ENCODE data around the gene CAP1. TPM values are rescaled to one million over a fixed set of nuclear protein-coding genes. Genes with fewer than 3 reads are reported as not detected.

The CAP1 gene
- total RNA-seq, 1 donor from 2014 or later: 367 TPM

DNA sequence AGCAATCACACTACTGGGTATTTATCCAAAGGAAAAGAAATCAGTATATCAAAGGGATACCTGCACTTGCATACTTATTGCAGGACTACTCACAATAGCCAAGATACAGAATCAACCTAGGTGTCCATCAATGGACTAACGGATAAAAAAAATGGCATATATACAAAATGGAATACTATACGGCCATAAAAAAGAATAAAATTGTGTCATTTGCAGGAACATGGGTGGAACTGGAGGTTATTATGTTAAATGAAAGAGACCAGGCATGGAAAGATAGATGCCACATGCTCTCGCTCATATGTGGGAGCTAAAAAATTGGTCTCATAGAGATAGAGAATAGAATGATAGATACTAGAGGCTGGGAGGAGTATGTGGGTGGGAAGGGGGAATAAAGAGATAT, 29.3 kb upstream of the CAP1 start:
- H3K27ac Mint-ChIP-seq (ENCODE audit: unreplicated experiment): no peak overlapping the region
- TF ChIP-seq, protein P1, sequence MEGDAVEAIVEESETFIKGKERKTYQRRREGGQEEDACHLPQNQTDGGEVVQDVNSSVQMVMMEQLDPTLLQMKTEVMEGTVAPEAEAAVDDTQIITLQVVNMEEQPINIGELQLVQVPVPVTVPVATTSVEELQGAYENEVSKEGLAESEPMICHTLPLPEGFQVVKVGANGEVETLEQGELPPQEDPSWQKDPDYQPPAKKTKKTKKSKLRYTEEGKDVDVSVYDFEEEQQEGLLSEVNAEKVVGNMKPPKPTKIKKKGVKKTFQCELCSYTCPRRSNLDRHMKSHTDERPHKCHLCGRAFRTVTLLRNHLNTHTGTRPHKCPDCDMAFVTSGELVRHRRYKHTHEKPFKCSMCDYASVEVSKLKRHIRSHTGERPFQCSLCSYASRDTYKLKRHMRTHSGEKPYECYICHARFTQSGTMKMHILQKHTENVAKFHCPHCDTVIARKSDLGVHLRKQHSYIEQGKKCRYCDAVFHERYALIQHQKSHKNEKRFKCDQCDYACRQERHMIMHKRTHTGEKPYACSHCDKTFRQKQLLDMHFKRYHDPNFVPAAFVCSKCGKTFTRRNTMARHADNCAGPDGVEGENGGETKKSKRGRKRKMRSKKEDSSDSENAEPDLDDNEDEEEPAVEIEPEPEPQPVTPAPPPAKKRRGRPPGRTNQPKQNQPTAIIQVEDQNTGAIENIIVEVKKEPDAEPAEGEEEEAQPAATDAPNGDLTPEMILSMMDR (IDR thresholded peaks at IDR 0.05): no peak
- no peak for DNase-seq (ENCODE audit: extremely low spot score, unreplicated experiment)

DNA sequence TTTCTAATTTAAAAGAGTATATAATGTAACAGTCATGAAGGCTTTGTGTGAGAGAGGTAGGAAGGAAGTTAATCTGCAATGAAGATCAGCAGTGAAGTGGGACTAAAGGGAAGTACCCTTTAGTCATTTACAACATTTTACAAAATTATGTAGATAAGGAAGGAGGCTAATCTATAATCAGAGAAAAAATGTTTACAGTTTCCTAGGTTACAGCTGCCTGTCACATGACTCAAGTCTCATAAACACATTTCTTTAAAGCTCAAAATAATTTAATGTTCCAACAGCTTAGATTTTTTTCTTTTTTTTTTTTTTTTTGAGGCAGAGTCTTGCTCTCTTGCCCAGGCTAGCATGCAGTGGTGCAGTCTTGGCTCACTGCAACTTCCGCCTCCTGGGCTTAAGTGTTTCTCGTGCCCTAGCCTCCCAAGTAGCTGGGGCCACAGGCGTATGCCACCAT, 26.2 kb upstream of the CAP1 start:
- Mint-ChIP-seq H3K4me3 (ENCODE audit: unreplicated experiment) (no peak overlapping the region), H3K36me3 (ENCODE audit: unreplicated experiment) (no peaks in the 10 kb centered on the region), H3K27ac (ENCODE audit: unreplicated experiment) (no peak overlapping the region), H3K4me1 (ENCODE audit: unreplicated experiment) (peaks cover 8% of the 10 kb centered on the region), H3K9me3 (ENCODE audit: unreplicated experiment) (no peaks in the 10 kb centered on the region), H3K27me3 (ENCODE audit: unreplicated experiment) (peaks cover 3% of the 10 kb centered on the region)
- no peak for DNase-seq (ENCODE audit: extremely low spot score, unreplicated experiment)
- TF ChIP-seq, protein P1 (IDR thresholded peaks at IDR 0.05): no peak

More for the DNA sequence above, 29.3 kb upstream of the CAP1 start:
- Mint-ChIP-seq H3K4me3 (ENCODE audit: unreplicated experiment) (no peak overlapping the region), H3K9me3 (ENCODE audit: unreplicated experiment) (no peaks in the 10 kb centered on the region), H3K27me3 (ENCODE audit: unreplicated experiment) (peaks cover 7% of the 10 kb centered on the region), H3K36me3 (ENCODE audit: unreplicated experiment) (no peaks in the 10 kb centered on the region), H3K4me1 (ENCODE audit: unreplicated experiment) (peaks cover 8% of the 10 kb centered on the region)

DNA sequence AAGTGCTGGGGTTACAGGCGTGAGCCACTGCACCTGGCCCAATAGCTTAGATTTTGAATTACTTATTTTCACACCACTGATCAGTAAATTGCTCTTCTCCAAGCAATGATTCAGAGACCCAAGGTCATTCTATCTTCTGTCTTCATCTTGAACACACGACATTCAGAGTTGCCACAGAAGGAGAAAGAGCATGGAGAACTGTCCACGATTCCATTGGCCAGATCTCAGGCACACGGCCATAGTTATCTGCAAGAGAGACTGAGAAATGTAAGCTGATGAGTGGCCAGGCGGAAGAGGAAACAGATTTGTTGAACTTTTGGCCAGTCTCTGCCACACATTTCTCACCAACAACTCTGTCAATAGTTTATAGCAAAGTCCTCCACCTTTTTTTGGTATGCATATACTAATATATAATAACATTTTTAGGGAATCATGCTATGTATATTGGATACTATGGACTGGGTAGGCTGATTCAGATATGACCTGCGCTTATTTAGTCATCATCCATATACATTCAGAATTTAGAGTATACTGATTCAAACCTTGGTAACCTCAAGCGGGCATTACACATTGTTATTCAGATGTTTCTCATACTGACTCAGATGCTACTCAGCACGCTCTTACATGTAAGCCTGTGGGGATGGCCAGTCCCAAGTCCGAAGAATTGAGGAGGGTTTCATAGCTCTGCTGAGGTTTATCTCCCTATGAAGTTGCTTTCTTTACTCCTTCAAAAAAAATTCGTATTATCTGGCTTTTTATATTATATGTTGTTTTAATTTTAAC, 25.5 kb upstream of the CAP1 start:
- Mint-ChIP-seq H3K4me1 (ENCODE audit: unreplicated experiment) (peaks cover 8% of the 10 kb centered on the region), H3K36me3 (ENCODE audit: unreplicated experiment) (no peaks in the 10 kb centered on the region), H3K9me3 (ENCODE audit: unreplicated experiment) (no peaks in the 10 kb centered on the region), H3K27ac (ENCODE audit: unreplicated experiment) (no peak overlapping the region), H3K4me3 (ENCODE audit: unreplicated experiment) (no peak overlapping the region), H3K27me3 (ENCODE audit: unreplicated experiment) (no peaks in the 10 kb centered on the region)
- DNase-seq (ENCODE audit: extremely low spot score, unreplicated experiment): no peak
- TF ChIP-seq, protein P1 (IDR thresholded peaks at IDR 0.05): no peak

DNA sequence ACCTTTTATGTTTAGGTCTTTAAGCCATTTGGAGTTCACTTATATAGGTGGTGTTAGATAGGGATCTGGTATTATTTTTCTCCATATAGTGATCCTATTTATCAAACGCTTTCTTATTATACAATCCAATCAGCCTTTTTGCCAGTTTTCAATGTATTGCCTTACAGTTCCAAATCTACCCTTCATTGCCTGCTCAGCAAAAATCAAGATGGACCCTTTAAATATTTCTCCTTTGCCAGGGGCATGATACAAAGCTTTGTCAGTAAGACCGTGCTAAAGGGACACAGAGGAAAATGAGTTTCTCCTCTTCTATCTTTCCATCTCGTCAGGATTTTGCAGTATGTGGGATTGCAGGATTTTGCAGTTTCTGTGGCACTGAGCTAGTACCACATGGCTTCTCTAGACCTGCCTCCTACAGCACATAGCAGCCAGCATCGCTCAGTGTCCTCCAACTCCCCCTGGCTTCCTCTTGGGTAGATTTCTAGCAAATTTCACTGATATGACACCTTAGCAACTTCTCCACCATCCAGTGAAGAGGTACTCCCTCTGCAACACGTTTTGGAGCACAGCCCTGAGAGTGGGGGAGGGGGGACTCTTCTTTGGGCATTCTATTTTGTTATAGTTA, 22.5 kb upstream of the CAP1 start:
- Mint-ChIP-seq H3K27ac (ENCODE audit: unreplicated experiment) (no peak overlapping the region), H3K4me3 (ENCODE audit: unreplicated experiment) (no peak overlapping the region), H3K27me3 (ENCODE audit: unreplicated experiment) (no peaks in the 10 kb centered on the region), H3K36me3 (ENCODE audit: unreplicated experiment) (no peaks in the 10 kb centered on the region), H3K4me1 (ENCODE audit: unreplicated experiment) (peaks cover 8% of the 10 kb centered on the region), H3K9me3 (ENCODE audit: unreplicated experiment) (peaks cover under 1% of the 10 kb centered on the region)
- DNase-seq (ENCODE audit: extremely low spot score, unreplicated experiment): no peak
- TF ChIP-seq, protein P1 (IDR thresholded peaks at IDR 0.05): no peak

DNA sequence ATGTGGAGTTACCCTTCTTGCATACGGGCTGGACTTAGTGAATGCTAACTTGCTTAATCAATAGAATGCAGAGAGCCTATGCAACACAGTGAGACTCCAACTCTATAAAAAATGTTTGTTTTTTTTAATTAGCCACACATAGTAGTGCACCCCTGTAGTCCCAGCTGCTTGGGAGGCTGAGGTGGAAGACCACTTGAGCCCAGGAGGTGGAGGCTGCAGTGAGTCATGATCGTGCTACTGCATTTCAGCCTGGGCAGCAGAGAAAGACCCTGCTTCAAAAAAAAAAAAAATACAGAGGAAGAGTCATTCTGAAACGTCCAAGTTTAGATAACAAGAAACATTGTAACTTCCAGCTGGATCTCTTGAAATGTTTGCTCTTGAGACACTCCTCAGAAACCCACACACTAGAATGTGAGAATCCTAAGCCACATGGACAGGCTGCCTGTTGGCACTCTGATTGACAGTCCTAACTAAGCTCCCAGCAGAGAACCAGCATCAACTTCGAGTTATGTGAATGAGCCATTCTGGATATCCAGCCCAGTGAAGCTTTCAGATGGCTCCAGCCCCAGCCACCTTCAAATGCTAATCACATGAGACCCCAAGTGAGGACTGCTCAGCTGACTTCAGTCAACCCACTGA, 20.0 kb upstream of the CAP1 start:
- Mint-ChIP-seq H3K27ac (ENCODE audit: unreplicated experiment) (no peak overlapping the region), H3K36me3 (ENCODE audit: unreplicated experiment) (no peaks in the 10 kb centered on the region), H3K4me1 (ENCODE audit: unreplicated experiment) (no peaks in the 10 kb centered on the region), H3K27me3 (ENCODE audit: unreplicated experiment) (peaks cover 10% of the 10 kb centered on the region), H3K4me3 (ENCODE audit: unreplicated experiment) (no peak overlapping the region), H3K9me3 (ENCODE audit: unreplicated experiment) (peaks cover 9% of the 10 kb centered on the region)
- DNase-seq (ENCODE audit: extremely low spot score, unreplicated experiment): no peak
- TF ChIP-seq, protein P1 (IDR thresholded peaks at IDR 0.05): no peak
